HG02610 (cell line): ENCODE results near the gene UBE2D4.
"Not testable (repeated sequence)": the region's sequence is repeated elsewhere in the genome, so short reads cannot be mapped to it uniquely, and the experiment has no call there.

ENCODE experiments used
- ATAC-seq: cut with Tn5 transposase; IDR thresholded peaks from one replicate; pipeline ENCODE4 v1.9.1; 2021; ENCODE audit warnings: mild to moderate bottlenecking, moderate library complexity; ENCODE audit not compliant: unreplicated experiment

The UBE2D4 gene

DNA sequence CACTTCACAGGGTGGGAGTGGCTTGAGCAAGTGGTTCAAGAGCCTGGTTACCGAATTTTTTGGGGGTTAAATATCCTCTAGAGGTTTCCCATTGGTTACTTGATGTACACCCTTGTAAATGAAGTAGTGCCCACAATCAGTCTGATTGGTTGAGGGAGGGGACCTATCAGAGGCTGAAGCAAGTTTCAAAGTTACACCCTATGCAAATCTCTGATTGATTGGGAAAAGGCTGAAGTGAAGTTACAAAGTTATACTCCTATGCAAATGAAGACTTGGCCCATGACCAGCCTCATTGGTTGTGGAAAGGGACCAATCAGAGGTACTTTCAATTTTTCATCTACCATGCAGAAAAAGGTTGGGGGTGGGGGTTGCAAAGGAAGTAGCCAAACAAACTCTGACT, 34.7 kb downstream of the UBE2D4 start:
- no peak for ATAC-seq

- not testable (repeated sequence) for ATAC-seq
Measured at GRCh38 chr7:43966392-43966791, 40.2 kb downstream of the UBE2D4 start.

DNA sequence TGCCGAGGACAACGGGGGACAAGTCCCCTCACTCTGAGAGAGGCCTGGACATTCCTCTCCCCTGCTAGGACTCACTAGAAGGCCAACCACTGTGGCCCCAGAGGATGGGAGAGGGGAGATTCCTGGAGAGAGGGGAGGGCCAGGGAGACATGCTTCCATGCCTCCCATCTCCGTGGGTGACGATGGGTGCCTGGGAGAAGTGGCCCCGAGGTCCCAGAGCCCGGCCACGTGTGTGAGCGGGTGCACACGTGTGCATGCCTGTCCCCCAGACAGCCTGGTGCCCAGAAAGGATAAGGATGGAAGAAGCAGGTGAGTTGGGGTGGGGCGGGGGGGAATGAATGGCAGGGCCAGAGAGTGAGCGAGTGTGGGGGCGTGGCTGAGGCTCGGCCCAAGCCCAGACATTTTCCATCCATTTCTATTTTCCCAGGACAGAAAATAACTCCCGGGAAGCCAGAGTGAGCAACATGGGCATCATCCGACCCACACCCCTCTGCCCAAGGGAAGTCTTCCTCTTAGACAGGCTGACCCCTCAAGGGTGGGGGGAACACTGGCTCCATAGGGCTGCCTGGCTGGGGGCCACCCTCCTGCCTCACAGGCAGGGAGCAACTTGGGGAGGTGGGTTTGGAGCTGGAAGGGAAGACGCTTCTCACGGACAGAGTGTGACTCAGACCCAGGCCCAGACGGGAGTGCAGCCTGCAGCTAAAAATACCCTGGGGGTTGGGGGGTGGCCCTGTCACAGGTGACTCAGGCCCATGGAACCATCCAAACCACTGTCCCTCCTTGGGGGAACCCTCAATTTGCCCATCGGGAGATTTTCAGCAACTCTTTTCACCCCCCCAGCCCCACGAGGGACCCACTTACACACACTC, 42.2 kb downstream of the UBE2D4 start:
- not testable (repeated sequence) for ATAC-seq

DNA sequence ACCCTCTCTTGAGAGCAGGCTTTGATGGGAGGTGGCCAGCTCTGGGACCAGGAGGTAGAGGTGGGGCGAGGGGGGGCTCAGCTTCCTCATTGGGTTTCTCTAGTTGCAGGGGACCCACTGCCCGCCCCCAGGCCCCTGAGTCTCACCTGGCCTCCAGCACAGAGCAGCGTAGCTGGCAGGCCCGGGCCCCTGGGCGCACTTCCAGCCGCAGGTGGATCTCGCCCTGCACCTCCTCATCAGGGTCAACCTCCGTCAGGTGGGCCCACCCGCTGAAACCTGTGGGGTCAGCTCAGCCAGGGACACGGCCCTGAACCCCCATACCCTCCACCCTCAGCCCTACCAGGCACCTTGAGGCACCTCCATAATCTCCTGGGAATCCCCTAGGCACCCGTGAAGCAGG, 43.4 kb downstream of the UBE2D4 start:
- not testable (repeated sequence) for ATAC-seq

- ATAC-seq, result not testable (repeated sequence)
Measured at GRCh38 chr7:43970698-43971097, 44.5 kb downstream of the UBE2D4 start.

DNA sequence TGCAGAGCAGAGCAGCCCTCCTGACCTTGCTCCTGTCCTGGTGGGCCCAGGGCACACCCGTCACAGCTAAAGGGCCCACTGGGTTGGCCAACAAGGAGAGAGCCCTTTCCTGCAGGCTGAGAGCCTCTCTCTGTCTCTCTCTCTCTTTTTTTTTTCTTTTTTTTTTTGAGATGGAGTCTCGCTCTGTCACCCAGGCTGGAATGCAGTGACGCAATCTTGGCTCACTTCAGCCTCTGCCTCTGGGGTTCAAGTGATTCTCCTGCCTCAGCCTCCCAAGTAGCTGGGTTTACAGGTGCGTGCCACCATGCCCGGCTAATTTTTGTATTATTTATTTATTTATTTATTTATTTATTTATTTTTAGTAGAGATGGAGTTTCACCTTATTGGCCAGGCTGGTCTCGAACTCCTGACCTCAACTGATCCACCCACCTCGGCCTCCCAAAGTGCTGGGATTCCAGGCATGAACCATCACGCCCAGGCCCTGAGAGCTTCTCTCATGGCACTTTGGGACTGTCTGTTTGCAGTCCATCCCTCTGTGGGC, 47.9 kb downstream of the UBE2D4 start:
- not testable (repeated sequence) for ATAC-seq

GRCh38 chr7:43974725-43975482, 48.7 kb downstream of the UBE2D4 start:
- not testable (repeated sequence) for ATAC-seq

GRCh38 chr7:43977525-43977924, 51.3 kb downstream of the UBE2D4 start:
- ATAC-seq, result no peak

GRCh38 chr7:43978102-43978501, 51.9 kb downstream of the UBE2D4 start:
- not testable (repeated sequence) for ATAC-seq

DNA sequence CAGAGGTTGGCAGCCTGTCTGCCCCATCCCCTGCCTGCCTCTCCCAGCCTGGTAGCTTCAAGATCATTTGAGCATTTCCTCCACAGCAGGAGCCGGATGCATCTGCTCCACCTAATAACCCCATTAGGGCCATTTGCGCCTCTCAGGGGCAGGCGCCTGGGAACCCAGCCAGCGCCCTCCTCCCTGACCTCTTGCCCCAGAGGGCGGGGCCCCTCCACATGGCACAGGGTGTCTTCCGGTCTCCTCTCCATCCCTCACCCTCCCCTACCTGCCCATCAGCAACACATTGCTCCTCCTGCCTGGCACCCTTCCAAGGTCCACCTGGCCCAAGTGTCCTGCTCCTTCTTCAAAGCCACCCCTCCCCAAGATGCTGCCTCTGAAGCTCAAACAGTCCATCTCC, 56.6 kb downstream of the UBE2D4 start:
- ATAC-seq, result not testable (repeated sequence)

GRCh38 chr7:43983736-43984135, 57.5 kb downstream of the UBE2D4 start:
- ATAC-seq, result not testable (repeated sequence)

DNA sequence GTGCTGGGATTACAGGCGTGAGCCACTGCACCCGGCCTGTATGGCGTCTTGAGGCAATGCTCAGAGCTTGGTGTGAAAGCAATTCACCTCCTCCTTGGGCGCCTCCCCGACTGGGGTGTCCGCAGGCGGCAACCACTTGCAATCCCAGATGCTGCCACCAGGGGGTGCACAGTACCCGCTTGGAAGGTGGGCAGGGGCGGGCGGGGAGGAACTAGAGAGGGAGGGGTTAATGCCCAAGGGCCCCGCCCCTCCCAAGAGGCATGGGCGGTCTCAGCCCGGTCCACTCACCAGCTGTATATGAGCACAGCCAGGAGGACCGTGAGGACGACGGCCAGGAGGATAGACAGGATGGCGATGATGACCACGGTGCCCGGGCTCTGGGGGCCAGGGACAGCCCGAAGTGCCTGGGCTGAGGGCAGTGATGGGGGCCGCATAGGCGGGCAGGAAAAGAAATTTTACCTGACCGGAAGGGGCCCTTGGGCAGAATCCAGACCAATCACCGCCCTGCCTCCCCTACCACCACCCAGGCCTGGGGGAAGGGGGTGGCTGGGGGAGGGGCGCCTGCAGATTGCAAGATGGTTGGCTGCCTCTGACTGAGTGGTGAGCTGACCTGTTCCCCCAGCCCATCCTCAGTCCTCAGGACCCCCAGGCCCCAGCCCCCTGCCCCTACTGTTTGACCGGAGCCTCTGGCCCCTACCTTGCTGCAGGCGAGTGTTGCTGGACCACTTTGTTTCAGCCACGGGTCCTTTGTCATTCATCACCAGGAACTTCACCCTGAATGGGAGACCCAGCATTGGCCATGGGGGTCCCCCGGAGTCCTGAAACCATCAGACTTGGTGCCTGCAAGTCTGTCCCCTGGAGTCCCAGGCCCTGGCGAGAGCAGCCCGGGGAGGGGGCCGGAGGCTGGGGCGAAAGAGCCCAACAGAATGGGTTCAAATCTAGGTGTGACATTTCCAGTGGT, 59.9 kb downstream of the UBE2D4 start:
- peak; percentile 72 for ATAC-seq

DNA sequence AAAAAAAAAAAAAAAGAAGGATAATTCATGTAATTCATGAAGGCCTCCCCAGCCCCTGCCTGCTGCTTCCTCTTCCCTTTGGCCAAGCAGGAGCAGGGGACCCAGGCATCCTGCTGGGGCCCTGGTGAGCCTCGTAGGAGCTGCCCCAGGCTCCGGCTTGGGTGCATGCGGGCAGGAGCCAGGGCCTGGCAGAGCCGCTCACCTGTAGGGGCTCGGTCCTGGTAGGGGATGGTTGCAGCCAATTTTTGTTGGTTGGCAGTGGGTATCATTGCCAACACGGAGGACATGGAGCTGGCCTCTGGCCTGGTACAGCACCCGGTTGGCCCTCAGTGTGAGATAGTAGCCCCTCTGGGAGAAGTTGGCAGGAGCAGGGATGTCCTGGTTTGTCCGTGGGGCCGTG, 61.2 kb downstream of the UBE2D4 start:
- ATAC-seq, result not testable (repeated sequence)

DNA sequence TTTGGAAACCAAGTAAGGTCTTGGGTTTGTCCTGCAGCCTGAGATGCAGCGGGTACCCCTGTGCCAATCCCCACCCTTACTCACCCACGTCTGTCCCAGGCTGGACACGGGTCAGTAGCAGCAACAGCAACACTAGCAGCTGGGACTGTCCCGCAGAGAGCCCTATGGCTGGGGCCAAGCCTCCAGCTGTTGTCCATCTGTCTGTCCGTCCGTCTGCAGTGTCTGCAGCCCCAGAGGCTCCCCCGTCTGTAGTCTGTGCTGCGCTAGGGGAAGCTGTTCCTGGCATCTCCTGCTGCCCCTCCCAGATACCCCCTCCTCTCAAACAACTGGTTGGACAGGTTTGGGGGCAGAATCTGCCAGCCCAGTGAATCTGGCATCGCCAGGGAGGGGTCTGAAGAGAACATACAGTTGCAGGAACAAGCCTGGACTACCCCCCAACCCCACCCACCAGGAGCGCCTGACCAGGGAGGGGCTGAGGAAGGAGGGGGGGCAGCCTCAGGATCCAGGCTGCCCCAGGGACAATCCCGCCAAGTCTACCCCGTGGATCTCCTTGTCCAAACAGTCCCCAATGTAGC, 63.9 kb downstream of the UBE2D4 start:
- not testable (repeated sequence) for ATAC-seq

DNA sequence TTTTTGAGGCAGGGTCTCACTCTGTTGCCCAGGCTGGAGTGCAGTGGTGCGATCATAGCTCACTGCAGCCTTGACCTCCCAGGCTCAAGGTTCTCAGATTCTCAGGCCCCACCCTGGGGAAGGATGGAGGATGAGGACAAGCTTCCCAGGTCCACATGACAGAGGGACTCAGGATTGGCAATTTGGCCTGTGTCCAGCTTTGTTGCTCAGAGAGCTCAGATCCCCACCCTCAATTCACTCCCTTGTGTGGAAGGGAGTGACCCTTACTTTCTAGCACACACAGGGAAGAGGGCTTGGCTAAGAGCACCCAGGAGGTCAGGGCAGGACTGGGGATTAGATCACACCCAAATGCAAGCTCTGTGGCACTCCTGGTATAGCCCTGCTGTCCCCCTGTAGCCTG, 64.6 kb downstream of the UBE2D4 start:
- ATAC-seq, result not testable (repeated sequence)

- peak; percentile 93 for ATAC-seq
Measured at GRCh38 chr7:43992896-43993295, 66.7 kb downstream of the UBE2D4 start.

DNA sequence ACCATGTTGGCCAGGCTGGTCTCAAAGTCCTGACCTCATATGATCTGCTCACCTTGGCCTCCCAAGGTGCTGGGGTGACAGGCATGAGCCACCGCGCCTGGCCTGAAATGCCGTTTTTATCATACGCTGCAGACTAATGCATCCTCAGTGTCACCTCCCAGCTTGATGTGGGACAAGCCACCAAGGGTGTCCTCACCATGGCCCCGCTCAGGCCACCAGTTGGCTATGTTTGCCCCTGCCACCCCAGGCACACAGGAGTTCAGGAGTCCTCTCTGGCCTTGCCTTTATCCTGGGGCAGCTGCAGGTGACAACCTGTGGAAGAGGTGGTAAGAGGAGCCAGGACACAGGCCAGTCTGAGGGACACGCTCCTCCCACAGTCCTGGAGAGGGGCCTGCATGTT, 68.4 kb downstream of the UBE2D4 start:
- not testable (repeated sequence) for ATAC-seq

GRCh38 chr7:43997532-43997931, 71.3 kb downstream of the UBE2D4 start, which contains the start of gene SPDYE1:
Gene SPDYE1 (plus strand): TSS chr7:43997897. CDS start chr7:43999950, 2,053 bp downstream.
- not testable (repeated sequence) for ATAC-seq
